ENCODE results near the gene ERH. TPM values are rescaled to one million over a fixed set of nuclear protein-coding genes. Genes with fewer than 3 reads are reported as not detected.

ERH gene
- polyA plus RNA-seq, 1 experiment = 164 TPM

DNA sequence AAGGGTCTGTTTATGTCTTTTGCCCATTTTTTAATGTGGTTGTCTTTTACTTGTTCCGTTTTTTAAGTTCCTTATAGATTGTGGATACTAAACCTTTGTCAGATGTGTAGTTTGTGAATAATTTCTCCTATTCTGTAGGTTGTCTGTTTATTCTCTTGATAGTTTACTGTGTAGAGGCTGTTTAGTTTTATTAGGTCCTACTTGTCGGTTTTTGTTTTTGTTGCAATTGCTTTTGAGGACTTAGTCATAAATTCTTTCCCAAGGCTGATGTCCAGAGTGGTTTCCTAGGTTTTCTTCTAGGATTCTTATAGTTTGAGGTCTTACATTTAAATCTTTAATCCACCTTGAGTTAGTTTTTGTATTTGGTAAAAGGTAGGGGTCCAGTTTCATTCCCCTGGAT, 34.3 kb upstream of the ERH start:
- no peak for TF ChIP-seq CTCF (IDR thresholded peaks at IDR 0.05; ENCODE audit: low read depth, low read length)
- H3K4me3 ChIP-seq (ENCODE audit: low read depth, low read length) = no peak overlapping the region
- ChIA-PET CTCF (no interaction called here), POLR2A (no interaction called here)
- H3K9me3 ChIP-seq (ENCODE audit: control insufficient read depth, insufficient read depth, low read length) = no peaks in the 10 kb centered on the region
- no peaks in the 10 kb centered on the region for H3K27me3 ChIP-seq (ENCODE audit: control insufficient read depth, insufficient read depth, low read length)
- no peak overlapping the region for H3K27ac ChIP-seq (ENCODE audit: low read depth, low read length)
- DNase-seq (ENCODE audit: low read depth, low spot score) = no peak

GRCh38 chr14:69430306-69430939, 32.3 kb upstream of the ERH start:
- H3K27ac ChIP-seq (ENCODE audit: low read depth, low read length) = no peak overlapping the region
- H3K27me3 ChIP-seq (ENCODE audit: control insufficient read depth, insufficient read depth, low read length) = no peaks in the 10 kb centered on the region
- POLR2A ChIA-PET = no interaction called here
- DNase-seq (ENCODE audit: low read depth, low spot score) = no peak
- TF ChIP-seq CTCF (IDR thresholded peaks at IDR 0.05; ENCODE audit: low read depth, low read length) = no peak
- H3K4me3 ChIP-seq (ENCODE audit: low read depth, low read length) = no peak overlapping the region
- H3K9me3 ChIP-seq (ENCODE audit: control insufficient read depth, insufficient read depth, low read length) = no peaks in the 10 kb centered on the region
- CTCF ChIA-PET = interaction anchor here (2.2 kb wide), 1 partner anchor 30 kb away, joined by 6 read pairs; no protein-coding TSS in a partner anchor

GRCh38 chr14:69429643-69430042, 31.5 kb upstream of the ERH start:
- POLR2A ChIA-PET = no interaction called here
- Histone ChIP-seq H3K4me3 (ENCODE audit: low read depth, low read length) (no peak overlapping the region), H3K9me3 (ENCODE audit: control insufficient read depth, insufficient read depth, low read length) (no peaks in the 10 kb centered on the region), H3K27me3 (ENCODE audit: control insufficient read depth, insufficient read depth, low read length) (no peaks in the 10 kb centered on the region), H3K27ac (ENCODE audit: low read depth, low read length) (no peak overlapping the region)
- DNase-seq (ENCODE audit: low read depth, low spot score) = no peak
- no peak for TF ChIP-seq CTCF (IDR thresholded peaks at IDR 0.05; ENCODE audit: low read depth, low read length)
- CTCF ChIA-PET = interaction anchor here (2.2 kb wide), 1 partner anchor 30 kb away, joined by 6 read pairs; no protein-coding TSS in a partner anchor

GRCh38 chr14:69428289-69428998, 30.3 kb upstream of the ERH start:
- ChIA-PET CTCF (interaction anchor here (2.2 kb wide), 1 partner anchor 32 kb away, joined by 6 read pairs; no protein-coding TSS in a partner anchor), POLR2A (no interaction called here)
- DNase-seq (ENCODE audit: low read depth, low spot score) = no peak
- Histone ChIP-seq H3K9me3 (ENCODE audit: control insufficient read depth, insufficient read depth, low read length) (no peaks in the 10 kb centered on the region), H3K4me3 (ENCODE audit: low read depth, low read length) (no peak overlapping the region), H3K27me3 (ENCODE audit: control insufficient read depth, insufficient read depth, low read length) (no peaks in the 10 kb centered on the region), H3K27ac (ENCODE audit: low read depth, low read length) (no peak overlapping the region)
- TF ChIP-seq CTCF (IDR thresholded peaks at IDR 0.05; ENCODE audit: low read depth, low read length) = no peak

DNA sequence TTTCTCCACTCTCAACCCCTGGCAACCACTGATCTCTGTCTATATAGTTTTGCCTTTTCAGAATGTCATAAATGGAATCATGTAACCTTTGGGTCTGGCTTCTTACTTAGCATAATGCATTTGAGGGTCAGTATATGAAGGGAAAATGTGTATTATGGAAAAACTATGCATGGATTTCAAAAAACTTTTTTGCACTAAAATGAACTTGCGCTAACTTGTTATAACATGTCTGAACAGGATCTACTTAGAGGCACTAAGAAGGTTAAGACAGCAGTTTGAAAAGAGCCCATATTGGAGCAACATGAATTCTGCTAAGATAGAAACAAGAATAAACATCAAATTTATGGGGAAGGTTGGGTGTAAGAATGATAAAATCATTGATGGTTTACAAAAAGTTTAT, 29.5 kb upstream of the ERH start:
- Histone ChIP-seq H3K27me3 (ENCODE audit: control insufficient read depth, insufficient read depth, low read length) (no peaks in the 10 kb centered on the region), H3K9me3 (ENCODE audit: control insufficient read depth, insufficient read depth, low read length) (no peaks in the 10 kb centered on the region), H3K4me3 (ENCODE audit: low read depth, low read length) (no peak overlapping the region), H3K27ac (ENCODE audit: low read depth, low read length) (no peak overlapping the region)
- DNase-seq (ENCODE audit: low read depth, low spot score) = no peak
- POLR2A ChIA-PET = no interaction called here
- TF ChIP-seq CTCF (IDR thresholded peaks at IDR 0.05; ENCODE audit: low read depth, low read length) = no peak
- CTCF ChIA-PET = no interaction called here

Data from AG04450 (cell line).